Mucosa of rectum (tissue), 2 donors: ENCODE measurements around the gene UGT2B7.
A peak's percentile ranks its signal among the peaks of the same experiment; 100 is the strongest.
"Not testable (repeated sequence)": the region's sequence is repeated elsewhere in the genome, so short reads cannot be mapped to it uniquely, and the experiment has no call there.

ENCODE experiments used
- H3K27ac ChIP-seq, 2 donors: one replicate each; pipeline ENCODE4 v1.7.0; 2013; ENCODE audit warnings: inconsistent platforms in 2 of 2, low read depth in 2 of 2, low read length in 2 of 2
- H3K27me3 ChIP-seq, 2 donors: one replicate each; pipeline ENCODE4 v1.7.0; 2013; ENCODE audit warnings: low read length in 2 of 2; ENCODE audit not compliant: control insufficient read depth in 2 of 2, insufficient read depth in 2 of 2
- H3K36me3 ChIP-seq, 2 donors: one replicate each; pipeline ENCODE4 v1.7.0; 2013; ENCODE audit warnings: low read length in 2 of 2; ENCODE audit not compliant: control insufficient read depth in 2 of 2, insufficient read depth in 2 of 2
- H3K4me1 ChIP-seq, 2 donors: one replicate each; pipeline ENCODE4 v1.7.0; 2013; ENCODE audit warnings: low read length in 2 of 2, mild to moderate bottlenecking in 1 of 2; ENCODE audit not compliant: control insufficient read depth in 2 of 2, insufficient read depth in 2 of 2
- H3K4me3 ChIP-seq, 2 donors: one replicate each; pipeline ENCODE4 v1.7.0; 2013; ENCODE audit warnings: low read length in 2 of 2
- H3K9ac ChIP-seq, 2 donors: one replicate each; pipeline ENCODE4 v1.7.0; 2013; ENCODE audit warnings: low read length in 2 of 2, low read depth in 1 of 2, mild to moderate bottlenecking in 1 of 2
- H3K9me3 ChIP-seq, 2 donors: one replicate each; pipeline ENCODE4 v1.7.0; 2013; ENCODE audit warnings: low read length in 2 of 2; ENCODE audit not compliant: control insufficient read depth in 2 of 2
- donor health status: healthy.
- donor health status: Normal muscosa, but diverticular disease.

Gene UGT2B7

DNA sequence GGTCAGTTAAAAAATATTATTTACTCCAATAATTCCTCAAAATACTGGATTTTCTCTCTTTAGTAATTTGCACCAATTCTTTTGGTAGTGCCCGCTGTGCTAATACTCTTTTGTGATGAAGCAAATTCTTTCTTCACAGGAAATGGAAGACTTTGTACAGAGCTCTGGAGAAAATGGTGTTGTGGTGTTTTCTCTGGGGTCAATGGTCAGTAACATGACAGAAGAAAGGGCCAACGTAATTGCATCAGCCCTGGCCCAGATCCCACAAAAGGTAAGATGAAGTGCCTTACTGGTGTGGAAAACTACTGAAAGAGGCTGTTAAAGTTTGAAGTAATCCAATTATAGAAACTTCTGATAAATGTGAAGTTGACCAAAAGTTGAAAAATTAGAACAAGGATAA, 6.4 kb downstream of the UGT2B7 start:
- H3K27me3 ChIP-seq, H3K36me3 ChIP-seq, H3K27ac ChIP-seq, H3K4me1 ChIP-seq, H3K9ac ChIP-seq, H3K4me3 ChIP-seq, H3K9me3 ChIP-seq: not testable (repeated sequence)

DNA sequence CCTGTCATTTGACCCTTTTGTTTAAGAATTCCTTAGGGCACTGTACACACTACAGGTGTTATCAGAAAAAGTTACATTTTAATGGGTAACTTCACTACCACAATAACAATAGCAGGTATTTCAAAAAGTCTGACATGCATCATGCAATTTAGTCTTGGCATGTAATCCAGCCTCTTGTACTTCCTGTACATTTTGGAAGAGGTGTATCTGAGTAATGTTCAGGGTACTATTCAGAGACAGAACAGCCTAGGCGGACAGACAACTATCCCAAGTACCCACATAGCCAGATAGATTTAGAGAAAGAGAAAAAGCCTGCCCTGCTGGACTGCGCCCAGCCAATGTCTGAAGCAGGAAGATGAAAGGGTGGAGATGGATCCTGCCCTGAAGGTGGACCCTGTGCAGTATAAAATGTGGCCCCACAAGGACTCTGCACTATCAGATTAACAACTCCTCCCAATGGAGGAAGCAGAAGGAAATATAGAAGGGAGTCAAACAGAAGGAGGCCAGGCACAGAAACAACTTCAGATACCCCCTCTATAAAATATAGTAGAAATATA, 8.5 kb downstream of the UGT2B7 start:
- Histone ChIP-seq H3K36me3 (no peaks in the 10 kb centered on the region), H3K4me1 (no peaks in the 10 kb centered on the region), H3K9me3 (no peaks in the 10 kb centered on the region), H3K9ac (no peak overlapping the region), H3K27ac (no peak overlapping the region), H3K27me3 (no peaks in the 10 kb centered on the region), H3K4me3 (no peak overlapping the region)

DNA sequence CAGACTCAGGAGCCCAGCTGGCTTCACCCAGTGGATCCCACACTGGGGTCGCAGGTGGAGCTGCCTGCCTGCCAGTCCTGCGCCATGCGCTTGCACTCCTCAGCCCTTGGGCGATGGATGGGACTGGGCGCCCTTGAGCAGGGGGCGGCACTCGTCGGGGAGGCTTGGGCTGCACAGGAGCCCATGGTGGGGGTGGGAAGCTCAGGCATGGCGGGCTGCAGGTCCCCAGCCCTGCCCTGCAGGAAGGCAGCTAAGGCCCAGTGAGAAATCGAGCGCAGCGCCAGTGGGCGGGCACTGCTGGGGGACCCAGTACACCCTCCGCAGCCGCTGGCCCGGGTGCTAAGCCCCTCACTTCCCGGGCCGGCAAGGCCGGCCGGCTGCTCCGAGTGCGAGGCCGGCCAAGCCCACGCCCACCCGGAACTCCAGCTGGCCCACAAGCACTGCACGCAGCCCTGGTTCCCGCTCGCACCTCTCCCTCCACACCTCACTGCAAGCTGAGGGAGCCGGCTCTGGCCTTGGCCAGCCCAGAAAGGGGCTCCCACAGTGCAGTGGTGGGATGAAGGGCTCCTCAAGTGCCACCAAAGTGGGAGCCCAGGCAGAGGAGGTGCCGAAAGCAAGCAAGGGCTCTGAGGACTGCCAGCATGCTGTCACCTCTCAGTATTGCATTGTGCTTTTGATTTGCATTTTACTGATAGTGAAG, 19.0 kb downstream of the UGT2B7 start:
- H3K9me3 ChIP-seq, H3K9ac ChIP-seq, H3K4me1 ChIP-seq, H3K4me3 ChIP-seq, H3K27me3 ChIP-seq, H3K27ac ChIP-seq, H3K36me3 ChIP-seq: not testable (repeated sequence)

DNA sequence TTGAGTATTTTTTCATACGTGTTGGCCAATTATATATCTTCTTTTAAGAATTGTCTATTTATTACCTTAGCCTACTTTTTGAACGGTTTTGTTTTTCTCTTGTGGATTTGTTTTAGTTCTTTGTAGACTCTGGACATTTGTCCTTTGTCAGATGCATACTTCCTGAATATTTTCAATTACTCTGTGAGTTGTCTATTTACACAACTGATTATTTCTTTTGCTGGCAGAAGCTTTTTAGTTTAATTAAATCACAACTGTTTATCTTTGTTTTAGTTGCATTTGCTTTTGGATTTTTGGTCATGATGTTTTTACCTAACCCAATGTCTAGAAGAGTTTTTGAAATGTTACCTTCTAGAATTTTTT, 19.6 kb downstream of the UGT2B7 start:
- H3K4me1 ChIP-seq: no peaks in the 10 kb centered on the region
- no peak overlapping the region for H3K9ac ChIP-seq
- H3K9me3 ChIP-seq: no peaks in the 10 kb centered on the region
- no peak overlapping the region for H3K4me3 ChIP-seq
- H3K27me3 ChIP-seq: no peaks in the 10 kb centered on the region
- no peak overlapping the region for H3K27ac ChIP-seq
- H3K36me3 ChIP-seq: no peaks in the 10 kb centered on the region

DNA sequence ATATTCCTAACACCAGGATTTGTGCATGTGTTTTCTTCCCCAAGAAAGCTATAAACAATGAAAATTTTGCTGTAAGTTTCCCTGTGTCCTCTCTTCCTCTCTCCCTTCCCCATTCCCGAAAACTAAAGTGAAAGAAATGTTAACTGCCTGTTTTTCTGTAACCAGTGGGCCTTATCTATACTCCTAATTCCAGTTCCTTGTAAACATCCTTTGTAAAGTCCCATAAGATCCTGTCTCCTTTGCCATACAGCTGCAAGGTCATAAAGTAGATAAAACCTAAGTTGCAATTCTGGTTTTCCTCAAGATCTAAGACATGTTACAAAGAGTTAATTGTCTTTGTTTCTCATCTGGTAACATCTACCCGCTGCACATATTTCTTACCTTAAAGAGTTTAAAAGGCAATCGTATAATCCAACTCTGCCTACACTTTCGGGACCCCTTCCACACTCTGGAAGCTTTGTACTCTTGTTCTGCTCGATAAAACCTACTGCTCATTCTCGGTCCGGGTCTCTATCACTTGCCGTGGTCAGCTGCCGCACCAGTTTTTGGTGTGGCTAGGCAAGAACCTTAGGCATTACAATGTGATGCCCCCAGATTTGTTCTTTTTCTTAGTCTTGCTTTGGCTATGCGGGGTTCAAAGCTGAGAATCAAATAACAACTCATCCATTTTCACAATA, 20.5 kb downstream of the UGT2B7 start:
- H3K4me1 ChIP-seq: no peaks in the 10 kb centered on the region
- H3K27ac ChIP-seq: peak overlapping the region; percentile 5 to 29
- no peaks in the 10 kb centered on the region for H3K27me3 ChIP-seq
- H3K9ac ChIP-seq: no peak overlapping the region
- H3K36me3 ChIP-seq: no peaks in the 10 kb centered on the region
- peak overlapping the region; percentile 41 to 46 for H3K4me3 ChIP-seq
- H3K9me3 ChIP-seq: no peaks in the 10 kb centered on the region

DNA sequence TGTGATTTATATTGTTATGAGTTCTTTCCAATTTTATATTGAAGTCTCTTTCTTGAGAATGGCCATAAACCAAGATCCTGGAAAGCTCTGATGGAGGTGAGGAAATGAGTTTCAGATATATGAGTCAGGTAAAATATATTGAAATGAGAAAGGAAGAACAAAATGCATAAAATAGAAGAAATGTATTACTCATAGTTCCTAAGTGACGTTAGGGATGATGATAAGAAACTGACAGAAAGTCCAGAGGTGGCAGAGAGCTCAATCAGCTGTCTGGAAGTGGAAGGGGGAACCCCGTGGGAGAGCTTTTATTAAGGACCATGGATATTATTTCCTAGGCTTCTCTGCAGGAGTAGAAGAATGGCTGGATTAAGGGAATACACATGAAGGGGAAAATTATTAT, 24.6 kb downstream of the UGT2B7 start:
- H3K4me3 ChIP-seq: no peak overlapping the region
- no peaks in the 10 kb centered on the region for H3K4me1 ChIP-seq
- H3K9ac ChIP-seq: no peak overlapping the region
- no peaks in the 10 kb centered on the region for H3K36me3 ChIP-seq
- H3K9me3 ChIP-seq: no peaks in the 10 kb centered on the region
- H3K27me3 ChIP-seq: no peaks in the 10 kb centered on the region
- no peak overlapping the region for H3K27ac ChIP-seq

DNA sequence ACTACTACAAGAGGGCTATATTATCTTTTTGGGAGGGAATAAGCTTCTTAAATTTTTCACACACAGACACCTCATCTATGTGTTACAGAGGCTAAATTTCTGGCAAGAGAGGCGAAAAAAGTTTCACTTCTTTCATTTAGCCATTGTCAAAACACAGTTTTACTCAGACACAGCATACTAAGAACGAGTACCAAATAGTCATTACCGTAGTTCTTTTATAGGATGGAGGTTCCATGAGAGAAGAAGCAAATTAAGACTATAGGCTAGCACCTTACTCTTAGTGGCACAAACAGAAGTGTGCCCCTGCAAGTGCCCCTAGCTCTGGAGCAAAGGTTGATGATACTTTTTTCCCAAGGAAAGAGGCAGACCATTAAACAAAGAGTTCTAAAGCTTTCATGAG, 26.2 kb downstream of the UGT2B7 start:
- Histone ChIP-seq H3K9me3 (no peaks in the 10 kb centered on the region), H3K4me1 (no peaks in the 10 kb centered on the region), H3K27ac (no peak overlapping the region), H3K9ac (no peak overlapping the region), H3K27me3 (no peaks in the 10 kb centered on the region), H3K36me3 (no peaks in the 10 kb centered on the region), H3K4me3 (no peak overlapping the region)

DNA sequence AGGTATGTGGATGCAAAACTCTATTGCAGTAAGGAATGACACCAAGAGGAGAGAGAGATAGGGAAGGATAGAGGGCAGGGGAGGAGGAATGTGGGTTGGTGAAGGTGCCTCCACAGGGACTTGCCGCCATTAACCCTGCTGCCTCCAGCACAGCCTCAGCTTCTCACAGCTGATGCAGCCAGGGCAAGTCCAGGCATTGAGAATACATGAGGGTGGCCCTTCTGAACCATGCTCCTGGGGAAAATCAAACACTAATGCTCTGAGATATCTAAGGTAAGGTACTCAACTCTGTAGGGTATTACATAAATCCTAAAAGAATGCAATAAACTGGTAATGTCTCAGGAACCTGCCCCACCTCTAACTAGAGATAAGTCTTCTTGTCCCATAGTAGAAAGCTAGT, 28.7 kb downstream of the UGT2B7 start:
- Histone ChIP-seq H3K4me3 (no peak overlapping the region), H3K36me3 (no peaks in the 10 kb centered on the region), H3K27me3 (no peaks in the 10 kb centered on the region), H3K27ac (no peak overlapping the region), H3K9me3 (no peaks in the 10 kb centered on the region), H3K9ac (no peak overlapping the region), H3K4me1 (no peaks in the 10 kb centered on the region)

DNA sequence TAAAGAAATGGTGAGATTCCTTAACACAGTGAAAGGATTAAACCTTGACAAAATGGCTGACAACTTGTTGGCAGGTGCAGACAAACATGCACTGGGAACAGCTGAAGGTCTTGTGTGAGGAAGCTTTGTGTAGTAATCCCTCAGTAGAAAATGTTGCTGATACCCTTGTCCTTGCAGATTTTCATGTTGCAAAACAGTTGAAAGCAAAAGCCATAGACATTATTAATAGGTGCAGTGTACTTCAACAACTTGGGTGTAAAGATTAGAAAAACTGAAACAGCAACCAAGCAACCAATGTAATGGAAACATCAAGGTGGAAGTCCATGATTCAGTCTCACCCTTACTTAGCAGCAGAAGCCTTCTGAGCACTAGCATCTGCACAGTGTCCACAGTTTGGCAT, 29.8 kb downstream of the UGT2B7 start:
- Histone ChIP-seq H3K4me3 (no peak overlapping the region), H3K4me1 (no peaks in the 10 kb centered on the region), H3K27ac (no peak overlapping the region), H3K36me3 (no peaks in the 10 kb centered on the region), H3K9ac (no peak overlapping the region), H3K27me3 (no peaks in the 10 kb centered on the region), H3K9me3 (no peaks in the 10 kb centered on the region)

DNA sequence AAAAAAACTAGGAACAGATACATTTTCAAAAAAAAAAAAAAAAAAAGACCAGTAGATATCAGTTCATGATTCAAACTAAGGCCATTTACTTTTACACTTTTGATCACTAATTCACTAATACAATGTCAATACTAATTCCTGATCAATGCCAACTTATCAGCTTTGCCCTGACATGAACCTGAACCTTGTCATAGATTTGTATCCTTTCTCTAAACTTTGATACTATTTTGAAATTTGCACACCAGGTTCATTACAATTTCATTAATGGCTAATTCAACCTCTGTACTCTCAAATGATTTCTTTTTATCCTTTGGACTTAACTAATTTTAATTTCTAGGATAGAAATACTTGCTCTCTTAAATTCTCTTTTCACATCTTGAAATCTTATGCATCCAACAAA, 37.7 kb downstream of the UGT2B7 start:
- no peak overlapping the region for H3K4me3 ChIP-seq
- H3K9me3 ChIP-seq: no peaks in the 10 kb centered on the region
- no peak overlapping the region for H3K27ac ChIP-seq
- no peaks in the 10 kb centered on the region for H3K36me3 ChIP-seq
- no peaks in the 10 kb centered on the region for H3K27me3 ChIP-seq
- no peak overlapping the region for H3K9ac ChIP-seq
- no peaks in the 10 kb centered on the region for H3K4me1 ChIP-seq
